HUDEP-2 (cell line): Measurements from ENCODE around the gene KSR1.
"Not testable (repeated sequence)": the region's sequence is repeated elsewhere in the genome, so short reads cannot be mapped to it uniquely, and the experiment has no call there.

Source experiments
- DNase-seq, 76 experiments: peaks; one replicate each; lab custom pipeline; 2025; ENCODE audit not compliant: unreplicated experiment in 76 of 76; lab: John Stamatoyannopoulos, UW

KSR1 gene

GRCh38 chr17:27640790-27641189 lies 184.5 kb downstream of the KSR1 start:
- no peak for DNase-seq

DNA sequence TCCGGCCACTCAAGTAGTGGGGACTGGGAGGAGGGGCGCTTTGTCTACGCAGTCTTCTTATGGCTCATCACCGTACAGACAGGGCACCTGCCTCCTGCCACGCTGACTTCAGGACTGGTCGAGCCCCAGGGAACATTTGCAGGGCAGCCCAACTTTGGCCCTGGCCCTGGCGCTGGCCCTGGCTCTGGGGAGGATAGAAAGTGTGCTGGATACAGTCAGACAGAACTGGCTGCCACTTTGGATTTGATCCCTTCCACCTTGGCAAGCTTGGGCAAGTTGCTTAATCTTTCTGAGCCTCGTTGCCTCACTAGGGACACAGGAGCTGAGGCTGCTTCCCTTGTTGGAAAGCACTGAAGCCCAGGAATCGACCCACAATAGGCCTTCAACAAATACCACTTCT lies 188.3 kb downstream of the KSR1 start:
- DNase-seq, result peak in 1 of 76 experiments; percentile 35

- peak in 2 of 76 experiments; percentile 12 to 20 for DNase-seq
Measured at GRCh38 chr17:27645621-27646020, 189.4 kb downstream of the KSR1 start.

GRCh38 chr17:27646232-27646631 lies 190.0 kb downstream of the KSR1 start:
- DNase-seq, result peak in 2 of 76 experiments; percentile 25 to 34

DNA sequence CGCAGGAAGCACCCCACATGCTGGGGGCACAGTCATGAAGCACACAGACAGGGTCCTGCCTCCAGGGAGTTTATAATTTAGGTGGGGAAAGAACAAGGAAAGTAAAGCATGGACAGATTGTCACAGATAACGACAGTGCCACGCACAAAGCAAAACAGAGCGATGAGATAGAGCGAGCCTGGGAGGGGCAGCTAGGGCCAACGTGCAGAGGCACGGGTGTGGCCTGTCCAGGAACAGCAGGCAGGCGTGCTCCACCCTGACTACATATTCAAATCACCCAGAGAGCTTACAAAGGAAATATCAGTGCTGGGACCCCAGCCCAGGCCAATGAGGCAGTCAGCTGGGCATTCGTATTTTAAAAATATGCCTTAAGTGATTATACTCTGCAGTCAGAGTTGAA lies 191.5 kb downstream of the KSR1 start:
- DNase-seq, result peak in 69 of 76 experiments; percentile 17 to 79 (median 59)

GRCh38 chr17:27649111-27649571 lies 192.9 kb downstream of the KSR1 start:
- DNase-seq, result not testable (repeated sequence)

GRCh38 chr17:27649929-27650328 lies 193.7 kb downstream of the KSR1 start:
- DNase-seq, result peak in 1 of 76 experiments; percentile 2

DNA sequence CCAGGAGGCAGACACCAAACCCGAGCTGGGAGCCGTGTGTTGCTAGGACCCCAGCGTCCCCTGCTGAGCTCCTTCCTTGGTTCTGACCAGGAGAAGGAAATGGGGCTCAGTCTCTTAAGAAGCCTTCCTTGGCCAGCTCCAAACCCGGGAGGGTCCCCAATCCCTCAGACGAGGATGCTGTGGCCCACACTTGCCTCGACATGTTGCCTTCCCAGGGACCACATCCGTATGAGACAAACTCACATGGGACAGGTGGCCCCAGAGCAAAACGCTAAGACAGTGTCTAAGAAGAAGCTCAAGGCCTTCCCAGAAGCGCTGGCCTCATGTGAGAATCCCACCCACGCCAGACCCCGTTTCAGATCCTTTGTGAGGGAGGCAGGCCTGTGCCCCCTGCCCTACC lies 194.6 kb downstream of the KSR1 start:
- DNase-seq, result no peak

DNA sequence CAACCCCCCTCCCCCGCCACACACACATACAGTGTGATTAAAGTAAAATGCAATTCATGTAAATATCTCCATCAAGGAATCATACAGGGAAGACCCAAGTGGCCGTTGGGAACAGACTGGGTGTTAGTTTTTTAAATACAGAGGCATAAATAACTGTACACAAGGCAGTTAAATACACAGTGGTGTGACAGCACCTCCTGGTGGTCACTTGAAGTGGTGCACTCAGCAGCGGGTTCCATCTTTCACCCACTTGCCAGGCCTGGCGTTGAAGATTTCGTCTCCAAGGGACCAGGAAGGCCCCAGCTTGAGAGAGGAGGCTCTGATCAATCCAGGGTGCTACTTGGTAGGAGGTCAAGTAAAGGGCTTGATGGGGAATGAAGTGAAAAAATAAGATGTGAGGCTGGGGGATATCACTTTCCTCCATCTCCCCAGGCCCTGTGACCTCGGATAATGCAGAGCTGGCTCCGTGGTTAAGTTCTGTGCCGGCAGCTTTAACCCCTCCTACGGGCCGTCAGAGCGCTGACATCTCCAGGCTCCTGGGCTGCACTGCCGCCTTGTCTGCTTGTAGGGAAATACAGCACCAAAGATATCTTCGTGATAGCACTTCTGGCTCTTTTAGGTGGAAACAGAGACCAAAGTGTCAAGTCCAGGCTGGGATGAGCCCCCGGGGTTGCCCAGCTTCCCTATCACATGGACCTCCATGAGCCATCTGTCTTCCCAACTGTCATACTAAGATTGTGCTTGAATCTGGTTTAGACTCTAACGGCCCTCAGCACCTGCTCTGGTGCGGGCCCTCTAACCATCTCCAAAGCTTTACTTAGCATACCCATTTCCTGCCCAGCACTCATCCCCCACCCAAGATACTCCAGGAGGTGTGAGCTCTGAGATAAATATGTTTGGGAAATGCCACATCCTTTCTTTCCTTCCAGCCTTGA lies 195.4 kb downstream of the KSR1 start:
- DNase-seq, result peak in 66 of 76 experiments; percentile 6 to 79 (median 49)

GRCh38 chr17:27653449-27653971 lies 197.3 kb downstream of the KSR1 start:
- DNase-seq, result not testable (repeated sequence)

DNA sequence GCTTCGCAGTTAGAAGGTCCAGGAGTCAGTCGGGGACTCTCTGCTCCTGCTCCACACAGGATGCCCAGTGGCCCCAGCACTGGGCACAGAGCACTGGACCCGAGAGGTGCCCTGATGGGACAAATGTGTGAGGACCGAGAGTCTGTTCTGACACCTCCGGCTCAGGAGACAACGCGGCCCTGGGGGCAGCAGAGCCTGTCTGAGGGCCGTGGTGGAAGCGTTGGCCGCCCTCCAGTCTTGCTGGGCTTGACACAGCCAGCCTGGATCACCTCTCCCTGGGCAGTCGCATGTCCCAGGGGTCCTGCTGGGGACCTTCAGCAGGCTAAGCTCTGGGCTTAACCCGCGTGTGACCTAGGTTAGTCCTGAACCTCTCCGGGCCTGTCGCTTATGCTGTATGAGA lies 197.9 kb downstream of the KSR1 start:
- no peak for DNase-seq

DNA sequence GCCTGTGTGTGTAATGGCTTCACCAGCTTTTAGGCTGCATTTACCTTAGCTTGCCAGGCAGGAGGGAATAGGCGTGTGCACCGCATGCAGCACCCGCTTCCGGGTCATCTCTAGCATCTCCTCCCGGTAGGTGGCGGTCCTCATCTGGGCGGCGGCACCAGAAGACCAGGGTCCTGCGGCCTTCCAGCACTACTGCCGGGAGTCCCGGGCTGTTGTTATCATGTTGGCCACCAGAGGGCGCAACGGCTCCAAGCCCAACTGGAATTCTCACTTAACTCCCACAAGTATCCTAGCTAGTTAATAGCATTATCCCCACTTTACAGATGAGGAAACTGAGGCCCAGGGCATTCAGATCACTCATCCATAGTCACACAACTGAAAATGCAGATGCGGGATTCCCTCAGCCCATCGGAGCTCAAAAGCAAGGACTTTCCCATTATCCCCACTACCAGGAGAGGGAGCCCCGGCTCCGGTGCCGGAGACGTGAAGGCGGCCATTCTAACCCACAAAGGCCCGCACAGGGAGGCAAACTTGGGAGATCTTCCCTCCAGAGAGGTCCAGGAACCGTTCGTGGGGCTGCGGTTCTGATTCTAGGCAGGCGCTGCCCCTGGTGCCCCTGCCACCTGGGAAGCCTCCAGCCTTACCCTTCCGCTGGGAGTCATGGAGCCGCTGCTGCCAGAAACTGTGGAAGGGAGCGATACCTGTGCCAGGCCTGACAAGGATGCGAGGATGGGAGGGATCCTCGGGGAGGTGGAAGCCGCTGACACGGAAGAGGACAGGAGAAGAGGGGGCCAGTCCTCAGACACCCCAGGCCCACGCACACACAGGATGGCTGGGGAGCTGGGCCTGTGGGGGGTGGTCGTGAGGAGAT lies 198.6 kb downstream of the KSR1 start:
- DNase-seq, result peak in 74 of 76 experiments; percentile 21 to 87 (median 72)

- not testable (repeated sequence) for DNase-seq
Measured at GRCh38 chr17:27655525-27656111, 199.4 kb downstream of the KSR1 start.

GRCh38 chr17:27656620-27657019 lies 200.4 kb downstream of the KSR1 start:
- DNase-seq, result not testable (repeated sequence)

- peak in 14 of 76 experiments; percentile 1 to 27 (median 14) for DNase-seq
Measured at GRCh38 chr17:27657620-27658019, 201.4 kb downstream of the KSR1 start.

GRCh38 chr17:27659683-27660082 lies 203.4 kb downstream of the KSR1 start:
- no peak for DNase-seq

- no peak for DNase-seq
Measured at GRCh38 chr17:27660436-27660835, 204.2 kb downstream of the KSR1 start.

DNA sequence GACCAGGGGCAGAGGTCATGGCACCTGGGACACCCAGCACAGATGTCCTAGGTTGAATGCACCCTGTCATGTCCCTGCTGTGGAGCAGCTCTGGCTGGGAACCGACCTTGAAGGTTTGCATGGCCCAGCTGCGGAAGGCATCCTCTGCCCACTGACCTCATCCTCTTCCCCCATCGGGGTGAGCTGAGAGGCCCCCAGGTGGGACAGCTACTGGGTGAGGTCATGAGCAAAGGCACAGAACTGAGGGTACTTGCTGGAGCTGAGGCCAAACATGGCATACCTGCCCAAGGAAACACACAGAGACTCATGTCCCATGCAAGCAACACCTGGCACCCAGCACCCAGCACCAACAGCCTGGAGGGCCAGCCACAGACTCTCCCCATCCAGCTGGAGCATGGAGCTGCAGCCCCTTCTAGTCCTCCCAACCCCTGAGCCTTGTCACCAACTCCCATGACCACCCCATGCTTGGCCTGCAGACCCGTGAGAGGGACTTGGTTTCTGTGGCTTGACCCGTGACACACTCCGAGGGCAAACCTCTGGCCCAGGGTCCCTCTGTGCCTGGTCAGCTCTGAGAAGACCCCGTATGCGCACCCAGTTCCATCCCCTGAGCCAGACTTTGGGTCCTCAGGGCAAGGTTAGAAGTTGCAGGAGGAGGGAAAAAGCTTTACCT lies 207.8 kb downstream of the KSR1 start:
- DNase-seq, result no peak

DNA sequence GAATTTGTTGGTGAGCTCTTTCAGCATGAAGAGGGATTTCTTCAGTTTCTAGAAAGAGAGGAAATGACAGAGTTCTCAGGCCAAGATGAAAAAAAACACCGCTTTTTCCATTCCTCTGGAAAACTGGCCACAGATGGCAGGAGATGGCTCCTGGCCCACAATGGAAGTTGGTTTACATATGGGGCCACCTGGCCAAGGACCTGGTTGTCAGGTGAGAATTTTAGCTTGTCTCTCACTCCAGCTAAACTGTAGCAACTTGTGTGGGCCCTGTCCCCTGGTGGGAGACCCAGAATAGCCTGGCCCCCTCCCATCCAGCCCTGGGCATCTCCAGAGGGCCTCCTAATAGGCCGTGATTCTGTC lies 208.3 kb downstream of the KSR1 start:
- no peak for DNase-seq

DNA sequence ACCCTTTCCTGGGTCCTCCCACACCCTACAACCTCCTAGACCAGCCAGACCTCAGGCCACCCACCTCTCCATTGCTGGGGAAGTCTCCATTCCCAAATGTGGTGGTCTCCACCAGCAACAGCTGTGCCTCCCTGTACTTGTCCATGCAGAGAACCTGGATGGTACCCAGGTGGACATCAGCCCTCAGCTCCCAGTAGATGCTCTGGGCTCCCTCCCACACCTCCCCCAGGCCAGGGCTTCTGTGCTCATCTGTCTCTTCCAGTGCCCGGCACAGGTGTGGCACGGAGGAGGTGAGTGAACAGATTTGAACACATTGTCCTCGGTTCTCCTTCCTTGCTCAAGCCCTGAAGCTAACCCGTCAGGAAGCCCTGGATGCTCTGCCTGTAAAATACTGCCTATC lies 209.3 kb downstream of the KSR1 start:
- no peak for DNase-seq
